ENCODE results near the gene SNRPA1.

DNA sequence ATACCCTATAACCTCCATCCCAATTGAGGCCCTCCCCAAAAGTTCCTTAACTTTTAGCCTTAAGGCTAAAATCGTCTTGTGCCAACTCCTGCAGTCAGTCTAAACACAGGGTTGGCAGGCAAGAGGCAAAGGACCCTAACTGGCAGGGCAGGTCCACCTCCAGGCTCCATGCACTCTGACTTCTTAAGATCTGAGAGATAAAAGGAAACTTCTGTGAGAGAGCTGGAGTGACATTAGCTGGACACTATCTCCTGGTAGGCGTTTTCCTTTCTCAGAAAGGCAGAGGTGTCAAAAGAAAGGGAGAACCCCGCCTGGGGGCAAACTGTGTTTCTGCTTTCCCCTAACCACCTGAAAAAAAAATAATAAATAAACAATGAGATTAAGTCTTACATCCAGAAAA lies 46.8 kb downstream of the SNRPA1 start:
- TF ChIP-seq CEBPB (IDR thresholded peaks at IDR 0.05): no peak
- TF ChIP-seq, protein P1, sequence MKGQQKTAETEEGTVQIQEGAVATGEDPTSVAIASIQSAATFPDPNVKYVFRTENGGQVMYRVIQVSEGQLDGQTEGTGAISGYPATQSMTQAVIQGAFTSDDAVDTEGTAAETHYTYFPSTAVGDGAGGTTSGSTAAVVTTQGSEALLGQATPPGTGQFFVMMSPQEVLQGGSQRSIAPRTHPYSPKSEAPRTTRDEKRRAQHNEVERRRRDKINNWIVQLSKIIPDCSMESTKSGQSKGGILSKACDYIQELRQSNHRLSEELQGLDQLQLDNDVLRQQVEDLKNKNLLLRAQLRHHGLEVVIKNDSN (IDR thresholded peaks at IDR 0.05): no peak
- no peak for TF ChIP-seq CREB1 (IDR thresholded peaks at IDR 0.05; ENCODE audit: low read depth)
- TF ChIP-seq, protein P2, sequence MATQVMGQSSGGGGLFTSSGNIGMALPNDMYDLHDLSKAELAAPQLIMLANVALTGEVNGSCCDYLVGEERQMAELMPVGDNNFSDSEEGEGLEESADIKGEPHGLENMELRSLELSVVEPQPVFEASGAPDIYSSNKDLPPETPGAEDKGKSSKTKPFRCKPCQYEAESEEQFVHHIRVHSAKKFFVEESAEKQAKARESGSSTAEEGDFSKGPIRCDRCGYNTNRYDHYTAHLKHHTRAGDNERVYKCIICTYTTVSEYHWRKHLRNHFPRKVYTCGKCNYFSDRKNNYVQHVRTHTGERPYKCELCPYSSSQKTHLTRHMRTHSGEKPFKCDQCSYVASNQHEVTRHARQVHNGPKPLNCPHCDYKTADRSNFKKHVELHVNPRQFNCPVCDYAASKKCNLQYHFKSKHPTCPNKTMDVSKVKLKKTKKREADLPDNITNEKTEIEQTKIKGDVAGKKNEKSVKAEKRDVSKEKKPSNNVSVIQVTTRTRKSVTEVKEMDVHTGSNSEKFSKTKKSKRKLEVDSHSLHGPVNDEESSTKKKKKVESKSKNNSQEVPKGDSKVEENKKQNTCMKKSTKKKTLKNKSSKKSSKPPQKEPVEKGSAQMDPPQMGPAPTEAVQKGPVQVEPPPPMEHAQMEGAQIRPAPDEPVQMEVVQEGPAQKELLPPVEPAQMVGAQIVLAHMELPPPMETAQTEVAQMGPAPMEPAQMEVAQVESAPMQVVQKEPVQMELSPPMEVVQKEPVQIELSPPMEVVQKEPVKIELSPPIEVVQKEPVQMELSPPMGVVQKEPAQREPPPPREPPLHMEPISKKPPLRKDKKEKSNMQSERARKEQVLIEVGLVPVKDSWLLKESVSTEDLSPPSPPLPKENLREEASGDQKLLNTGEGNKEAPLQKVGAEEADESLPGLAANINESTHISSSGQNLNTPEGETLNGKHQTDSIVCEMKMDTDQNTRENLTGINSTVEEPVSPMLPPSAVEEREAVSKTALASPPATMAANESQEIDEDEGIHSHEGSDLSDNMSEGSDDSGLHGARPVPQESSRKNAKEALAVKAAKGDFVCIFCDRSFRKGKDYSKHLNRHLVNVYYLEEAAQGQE (IDR thresholded peaks at IDR 0.05; ENCODE audit: low read depth): no peak

Data from Ishikawa (cell line).